Fibroblast of skin of back (primary cell): Measurements from ENCODE around the gene ASPN.
A peak's percentile ranks its signal among the peaks of the same experiment; 100 is the strongest.

Experiments used
- DNase-seq: peaks from one replicate; pipeline ENCODE4 v3.0.0-alpha.2; 2013

The ASPN gene

GRCh38 chr9:92504881-92505280 lies 22.6 kb upstream of the ASPN start:
- no peak for DNase-seq

GRCh38 chr9:92503156-92503555 lies 20.9 kb upstream of the ASPN start:
- no peak for DNase-seq

GRCh38 chr9:92501671-92502393 lies 19.5 kb upstream of the ASPN start:
- no peak for DNase-seq

- no peak for DNase-seq
Observed at GRCh38 chr9:92500725-92501124, 18.4 kb upstream of the ASPN start.

GRCh38 chr9:92499701-92500100 lies 17.4 kb upstream of the ASPN start:
- peak; percentile 49 for DNase-seq

GRCh38 chr9:92496396-92497176 lies 14.3 kb upstream of the ASPN start:
- DNase-seq: peak; percentile 61

- peak; percentile 76 for DNase-seq
Observed at GRCh38 chr9:92494856-92495255, 12.6 kb upstream of the ASPN start.

- no peak for DNase-seq
Observed at GRCh38 chr9:92493749-92494387, 11.6 kb upstream of the ASPN start.

- DNase-seq: no peak
Observed at GRCh38 chr9:92492781-92493401, 10.6 kb upstream of the ASPN start.

GRCh38 chr9:92488681-92489550 lies 6.6 kb upstream of the ASPN start:
- DNase-seq: peak; percentile 79

- no peak for DNase-seq
Observed at GRCh38 chr9:92486371-92486770, 4.1 kb upstream of the ASPN start.

GRCh38 chr9:92484563-92484962 lies 2.3 kb upstream of the ASPN start:
- DNase-seq: no peak

GRCh38 chr9:92483627-92484545 lies 1.6 kb upstream of the ASPN start:
- peak; percentile 63 for DNase-seq

GRCh38 chr9:92482805-92483204 lies 499 bp upstream of the ASPN start:
- DNase-seq: no peak

GRCh38 chr9:92480986-92481633 lies 1.2 kb downstream of the ASPN start:
- peak; percentile 49 for DNase-seq

- DNase-seq: peak; percentile 60
Observed at GRCh38 chr9:92480291-92480771, 2.0 kb downstream of the ASPN start.

GRCh38 chr9:92479346-92479745 lies 3.0 kb downstream of the ASPN start:
- no peak for DNase-seq

GRCh38 chr9:92478783-92479182 lies 3.5 kb downstream of the ASPN start:
- DNase-seq: no peak

GRCh38 chr9:92476962-92477361 lies 5.3 kb downstream of the ASPN start:
- DNase-seq: no peak

- DNase-seq: no peak
Observed at GRCh38 chr9:92474587-92474986, 7.7 kb downstream of the ASPN start.
